ENCODE results near the gene LIN28B. TPM values are rescaled to one million over a fixed set of nuclear protein-coding genes. Genes with fewer than 3 reads are reported as not detected.

Gene LIN28B
- total RNA-seq, 1 experiment from 2014 or later, result not detected

Other genes starting within 250 kb of the LIN28B start
- gene HACE1, start 97.2 kb upstream of the LIN28B start, total RNA-seq (2014; rRNA removed; shearing (Covaris generic)), result 11.3 and 17.4 TPM in 2 replicates
- gene POPDC3, start 222.9 kb downstream of the LIN28B start, total RNA-seq (2014; rRNA removed; shearing (Covaris generic)), result 41.7 and 51.3 TPM in 2 replicates